Skeletal muscle satellite cell (primary cell): Measurements from ENCODE around the gene GCNT4. TPM values are rescaled to one million over a fixed set of nuclear protein-coding genes. Genes with fewer than 3 reads are reported as not detected.

ENCODE experiments used
- H3K27me3 ChIP-seq: 2 replicates; pipeline ENCODE4 v1.7.0; 2013; ENCODE audit warnings: low read length; ENCODE audit not compliant: control insufficient read depth, insufficient read depth
- H3K36me3 ChIP-seq: 2 replicates; pipeline ENCODE4 v1.7.0; 2013; ENCODE audit warnings: mild to moderate bottlenecking, control low read depth, low read length; ENCODE audit not compliant: insufficient read depth
- H3K4me1 ChIP-seq: 2 replicates; pipeline ENCODE4 v1.7.0; 2013; ENCODE audit warnings: low read length; ENCODE audit not compliant: control insufficient read depth, insufficient read depth
- H3K4me2 ChIP-seq: 2 replicates; pipeline ENCODE4 v1.7.0; 2013; ENCODE audit warnings: mild to moderate bottlenecking, low read length
- H3K4me3 ChIP-seq: 2 replicates; pipeline ENCODE4 v1.7.0; 2013; ENCODE audit warnings: low read length
- H3K9ac ChIP-seq: 2 replicates; pipeline ENCODE4 v1.7.0; 2013; ENCODE audit warnings: mild to moderate bottlenecking, low read depth, low read length, moderate library complexity
- H3K9me3 ChIP-seq: replicated peaks from 2 replicates; pipeline ENCODE4 v1.7.0; 2013; ENCODE audit warnings: mild to moderate bottlenecking, control low read depth, low read length
- small RNA-seq: library from RNA; depleted of rRNA; stranded (forward); fragments of <200 nt; gene quantifications from one replicate; pipeline ENCODE3, GENCODE V24; 2012

Gene GCNT4

DNA sequence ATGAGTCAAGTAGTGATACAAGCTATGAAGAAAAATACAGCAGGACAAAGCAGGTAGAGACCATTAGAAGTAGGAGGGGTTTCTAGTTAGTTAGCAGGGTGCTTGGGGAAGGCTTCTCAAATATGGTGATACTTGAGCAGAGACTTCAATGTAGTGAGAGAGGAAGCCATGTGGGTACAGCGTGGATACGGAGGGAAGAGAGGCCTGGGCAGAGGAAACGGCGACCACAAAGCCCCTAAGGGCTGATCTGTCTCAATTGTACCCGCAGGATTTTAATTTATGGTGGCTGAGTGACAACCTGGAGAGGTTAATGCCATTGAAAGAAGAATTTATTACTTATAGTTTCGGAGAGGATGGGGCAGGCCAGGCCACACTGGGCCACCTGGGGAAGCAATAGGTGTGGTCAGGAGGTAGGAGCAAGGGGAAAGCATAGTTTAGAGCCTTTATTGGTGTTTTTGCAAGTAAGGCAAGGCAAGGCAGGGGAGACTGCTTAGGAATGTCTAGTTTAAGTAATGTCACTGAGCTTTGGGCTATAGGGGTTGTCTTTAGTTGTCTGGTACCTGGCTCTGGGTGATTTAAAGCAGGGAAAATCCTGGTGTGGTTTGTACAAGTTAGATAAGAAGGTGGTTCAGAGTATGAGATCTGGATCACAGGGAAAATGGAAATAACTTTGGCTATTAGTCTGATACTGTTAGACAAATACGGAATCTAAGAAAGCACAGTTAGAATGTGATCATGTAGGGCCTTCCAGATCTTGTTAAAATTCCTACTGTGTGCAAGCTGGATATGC lies 42.6 kb downstream of the GCNT4 start:
- H3K27me3 ChIP-seq: no peaks in the 10 kb centered on the region
- H3K36me3 ChIP-seq: no peaks in the 10 kb centered on the region
- H3K9me3 ChIP-seq: no peaks in the 10 kb centered on the region
- H3K4me1 ChIP-seq: no peaks in the 10 kb centered on the region
- no peak overlapping the region for H3K4me3 ChIP-seq
- H3K4me2 ChIP-seq: no peak overlapping the region
- no peak overlapping the region for H3K9ac ChIP-seq

DNA sequence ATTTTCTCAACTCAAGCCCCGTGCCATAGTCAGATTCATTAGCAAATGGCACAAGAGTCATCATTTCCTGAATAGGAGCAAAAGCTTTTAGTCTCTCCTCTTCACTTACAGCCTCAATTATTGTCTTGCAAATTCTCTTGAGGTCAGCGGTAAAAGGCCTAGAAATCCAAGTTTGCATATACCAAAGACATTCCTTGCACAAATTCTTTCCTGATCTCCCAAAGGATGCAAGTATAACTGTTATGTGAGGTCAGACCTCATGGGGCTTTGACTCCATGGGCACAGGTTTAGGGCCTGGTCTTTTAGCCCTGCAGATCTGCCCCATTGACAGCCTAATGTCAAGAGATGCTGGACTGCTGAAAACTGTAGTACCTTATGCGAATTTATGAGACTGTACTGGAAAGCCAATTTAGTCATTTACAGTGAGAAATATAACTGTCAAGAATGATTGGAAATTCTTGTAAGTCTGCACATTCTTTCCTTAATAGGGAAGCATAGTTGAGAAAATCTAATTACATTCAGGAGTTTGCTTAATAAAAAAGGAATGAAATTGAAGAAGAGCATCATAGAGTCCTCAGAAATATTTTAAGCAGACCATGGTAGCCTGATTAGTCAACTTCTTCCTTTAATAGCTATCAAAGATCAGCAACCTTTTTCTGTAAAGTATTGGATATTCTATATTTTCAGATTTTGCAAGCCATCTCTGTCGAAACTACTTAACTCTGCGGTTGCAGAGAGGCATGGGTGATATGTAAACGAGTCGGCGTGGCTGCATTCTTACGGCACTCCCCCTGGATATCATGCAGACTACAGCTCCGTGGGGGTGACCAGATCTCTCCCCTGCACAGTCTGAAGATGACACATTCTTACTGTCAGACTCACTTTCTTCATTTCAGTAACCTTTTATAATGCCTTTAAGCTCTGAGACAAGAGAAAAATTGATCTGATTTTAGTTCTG lies 45.2 kb downstream of the GCNT4 start:
- peaks cover 6% of the 10 kb centered on the region for H3K27me3 ChIP-seq
- H3K4me3 ChIP-seq: no peak overlapping the region
- no peaks in the 10 kb centered on the region for H3K36me3 ChIP-seq
- no peaks in the 10 kb centered on the region for H3K9me3 ChIP-seq
- H3K4me2 ChIP-seq: no peak overlapping the region
- no peak overlapping the region for H3K9ac ChIP-seq
- no peaks in the 10 kb centered on the region for H3K4me1 ChIP-seq

DNA sequence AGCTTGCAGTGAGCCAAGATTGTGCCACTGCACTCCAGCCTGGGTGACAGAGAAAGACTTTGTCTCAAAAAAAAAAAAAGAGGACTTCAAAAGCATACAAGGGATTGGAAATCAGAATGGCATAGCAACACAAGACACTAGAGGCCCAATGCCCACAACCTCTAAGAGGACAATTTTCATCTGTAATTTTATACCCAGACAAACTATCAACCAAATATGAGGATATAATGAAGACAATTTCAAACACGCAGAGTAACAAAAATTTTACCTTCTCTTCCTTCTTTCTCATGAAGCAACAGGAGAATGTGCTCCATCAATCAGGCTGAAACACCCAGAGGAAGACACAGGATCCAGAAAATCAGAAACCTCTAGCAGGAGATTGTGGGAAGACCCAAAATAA lies 46.8 kb downstream of the GCNT4 start:
- H3K4me2 ChIP-seq: no peak overlapping the region
- H3K4me1 ChIP-seq: no peaks in the 10 kb centered on the region
- no peaks in the 10 kb centered on the region for H3K9me3 ChIP-seq
- H3K9ac ChIP-seq: no peak overlapping the region
- H3K36me3 ChIP-seq: no peaks in the 10 kb centered on the region
- peaks cover 6% of the 10 kb centered on the region for H3K27me3 ChIP-seq
- H3K4me3 ChIP-seq: no peak overlapping the region

Small RNA genes lying within 50 kb of the gene (small RNA-seq; reads per million reads assigned to genes)
- not detected for gene AC093259.1
